ENCODE data around the gene VIPAS39. TPM values are rescaled to one million over a fixed set of nuclear protein-coding genes. Genes with fewer than 3 reads are reported as not detected.

VIPAS39 gene
- total and polyA plus RNA-seq, 2 of the 13 experiments (the other 11 are each of a cell fraction or from before 2014, with no cell fraction given) = 13.3 to 21.5 TPM

DNA sequence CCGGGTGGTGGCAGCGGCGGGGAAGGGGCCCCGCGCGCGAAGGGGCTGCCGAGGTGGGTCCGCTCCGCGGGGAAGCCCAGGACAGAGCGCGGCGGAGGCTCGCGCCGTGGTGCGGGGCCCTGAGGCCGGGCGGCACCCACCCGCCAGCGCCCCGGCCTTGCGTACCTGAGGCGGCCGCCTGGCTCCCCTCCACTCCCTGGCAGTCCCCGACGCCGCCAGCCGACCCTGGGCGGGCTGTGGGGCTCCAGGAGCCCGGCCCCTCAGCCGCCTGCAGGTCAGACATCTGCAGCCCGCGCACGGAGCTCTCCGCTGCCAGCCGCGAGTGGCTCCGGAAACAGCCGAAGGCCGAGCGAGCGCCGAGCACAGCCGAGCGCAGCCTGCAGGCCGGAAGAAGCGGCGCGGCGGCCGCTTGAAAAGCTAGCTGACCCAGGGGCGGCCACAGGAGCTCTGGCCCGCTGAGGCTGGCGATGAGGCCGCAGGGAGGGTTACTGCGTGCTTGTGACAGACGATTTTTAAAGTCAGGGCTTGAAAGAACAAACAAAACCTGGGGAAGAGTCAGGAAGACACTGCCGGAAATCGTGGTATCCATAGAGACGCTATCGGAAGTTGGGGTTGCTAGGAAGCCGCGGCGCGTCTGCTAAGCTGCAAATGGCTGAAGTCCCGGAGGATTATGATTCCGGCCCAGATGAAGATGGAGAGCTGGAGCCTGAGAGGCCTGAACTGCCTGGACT, 80.5 kb downstream of the VIPAS39 start, which contains the start of the genes SAMD15 and TMED8 (continued):
- TF ChIP-seq GFI1 (CRISPR knock-in tag; IDR thresholded peaks at IDR 0.05; ENCODE audit: borderline replicate concordance) (no peak), ZNF7 (CRISPR knock-in tag; IDR thresholded peaks at IDR 0.05) (no peak), ZNF33A (CRISPR knock-in tag; IDR thresholded peaks at IDR 0.05; ENCODE audit: borderline replicate concordance) (no peak), CCDC6 (CRISPR knock-in tag; IDR thresholded peaks at IDR 0.05) (no peak), SPEN (CRISPR knock-in tag; IDR thresholded peaks at IDR 0.05; ENCODE audit: low read depth) (peak; percentile 25; the same call in 1 of the 2 replicates), NR2F6 (IDR thresholded peaks at IDR 0.05) (no peak), NR2F6 (CRISPR knock-in tag; IDR thresholded peaks at IDR 0.05) (no peak), ZNF567 (CRISPR knock-in tag; IDR thresholded peaks at IDR 0.05; ENCODE audit: borderline replicate concordance) (0 out of 2 replicates have a peak, but pooled peaks have one; percentile 17), ZSCAN9 (CRISPR knock-in tag; IDR thresholded peaks at IDR 0.05; ENCODE audit: borderline replicate concordance) (no peak; the same call in 1 of the 2 replicates), ZNF562 (CRISPR knock-in tag; IDR thresholded peaks at IDR 0.05; ENCODE audit: borderline replicate concordance) (no peak), ZNF235 (CRISPR knock-in tag; IDR thresholded peaks at IDR 0.05; ENCODE audit: borderline replicate concordance) (0 out of 2 replicates have a peak, but pooled peaks have one; percentile 57), TEAD3 (CRISPR knock-in tag; optimal IDR thresholded peaks at IDR 0.05; ENCODE audit: borderline replicate concordance) (no peak), PCBP2 (optimal IDR thresholded peaks at IDR 0.05; ENCODE audit: low read depth, low read length, poor library complexity, severe bottlenecking) (no peak), MED13 (CRISPR knock-in tag; IDR thresholded peaks at IDR 0.05) (no peak), ETV5 (CRISPR knock-in tag; IDR thresholded peaks at IDR 0.05; ENCODE audit: borderline replicate concordance) (peak; percentile 85), RXRB (CRISPR knock-in tag; IDR thresholded peaks at IDR 0.05; ENCODE audit: borderline replicate concordance) (0 out of 2 replicates have a peak, but pooled peaks have one; percentile 7), MAFF (IDR thresholded peaks at IDR 0.05; ENCODE audit: low read depth, low read length) (no peak), RCOR2 (CRISPR knock-in tag; IDR thresholded peaks at IDR 0.05) (no peak)
- TF ChIP-seq, protein P1, sequence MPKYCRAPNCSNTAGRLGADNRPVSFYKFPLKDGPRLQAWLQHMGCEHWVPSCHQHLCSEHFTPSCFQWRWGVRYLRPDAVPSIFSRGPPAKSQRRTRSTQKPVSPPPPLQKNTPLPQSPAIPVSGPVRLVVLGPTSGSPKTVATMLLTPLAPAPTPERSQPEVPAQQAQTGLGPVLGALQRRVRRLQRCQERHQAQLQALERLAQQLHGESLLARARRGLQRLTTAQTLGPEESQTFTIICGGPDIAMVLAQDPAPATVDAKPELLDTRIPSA (CRISPR knock-in tag; IDR thresholded peaks at IDR 0.05; ENCODE audit: borderline replicate concordance) = no peak
- TF ChIP-seq, protein P2, sequence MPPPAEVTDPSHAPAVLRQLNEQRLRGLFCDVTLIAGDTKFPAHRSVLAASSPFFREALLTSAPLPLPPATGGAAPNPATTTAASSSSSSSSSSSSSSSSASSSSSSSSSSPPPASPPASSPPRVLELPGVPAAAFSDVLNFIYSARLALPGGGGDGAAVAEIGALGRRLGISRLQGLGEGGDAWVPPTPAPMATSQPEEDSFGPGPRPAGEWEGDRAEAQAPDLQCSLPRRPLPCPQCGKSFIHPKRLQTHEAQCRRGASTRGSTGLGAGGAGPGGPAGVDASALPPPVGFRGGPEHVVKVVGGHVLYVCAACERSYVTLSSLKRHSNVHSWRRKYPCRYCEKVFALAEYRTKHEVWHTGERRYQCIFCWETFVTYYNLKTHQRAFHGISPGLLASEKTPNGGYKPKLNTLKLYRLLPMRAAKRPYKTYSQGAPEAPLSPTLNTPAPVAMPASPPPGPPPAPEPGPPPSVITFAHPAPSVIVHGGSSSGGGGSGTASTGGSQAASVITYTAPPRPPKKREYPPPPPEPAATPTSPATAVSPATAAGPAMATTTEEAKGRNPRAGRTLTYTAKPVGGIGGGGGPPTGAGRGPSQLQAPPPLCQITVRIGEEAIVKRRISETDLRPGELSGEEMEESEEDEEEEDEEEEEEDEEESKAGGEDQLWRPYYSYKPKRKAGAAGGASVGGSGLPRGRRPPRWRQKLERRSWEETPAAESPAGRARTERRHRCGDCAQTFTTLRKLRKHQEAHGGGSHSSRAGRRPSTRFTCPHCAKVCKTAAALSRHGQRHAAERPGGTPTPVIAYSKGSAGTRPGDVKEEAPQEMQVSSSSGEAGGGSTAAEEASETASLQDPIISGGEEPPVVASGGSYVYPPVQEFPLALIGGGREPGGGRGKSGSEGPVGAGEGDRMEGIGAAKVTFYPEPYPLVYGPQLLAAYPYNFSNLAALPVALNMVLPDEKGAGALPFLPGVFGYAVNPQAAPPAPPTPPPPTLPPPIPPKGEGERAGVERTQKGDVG (CRISPR knock-in tag; IDR thresholded peaks at IDR 0.05; ENCODE audit: borderline replicate concordance) = no peak
- TF ChIP-seq, protein P3, sequence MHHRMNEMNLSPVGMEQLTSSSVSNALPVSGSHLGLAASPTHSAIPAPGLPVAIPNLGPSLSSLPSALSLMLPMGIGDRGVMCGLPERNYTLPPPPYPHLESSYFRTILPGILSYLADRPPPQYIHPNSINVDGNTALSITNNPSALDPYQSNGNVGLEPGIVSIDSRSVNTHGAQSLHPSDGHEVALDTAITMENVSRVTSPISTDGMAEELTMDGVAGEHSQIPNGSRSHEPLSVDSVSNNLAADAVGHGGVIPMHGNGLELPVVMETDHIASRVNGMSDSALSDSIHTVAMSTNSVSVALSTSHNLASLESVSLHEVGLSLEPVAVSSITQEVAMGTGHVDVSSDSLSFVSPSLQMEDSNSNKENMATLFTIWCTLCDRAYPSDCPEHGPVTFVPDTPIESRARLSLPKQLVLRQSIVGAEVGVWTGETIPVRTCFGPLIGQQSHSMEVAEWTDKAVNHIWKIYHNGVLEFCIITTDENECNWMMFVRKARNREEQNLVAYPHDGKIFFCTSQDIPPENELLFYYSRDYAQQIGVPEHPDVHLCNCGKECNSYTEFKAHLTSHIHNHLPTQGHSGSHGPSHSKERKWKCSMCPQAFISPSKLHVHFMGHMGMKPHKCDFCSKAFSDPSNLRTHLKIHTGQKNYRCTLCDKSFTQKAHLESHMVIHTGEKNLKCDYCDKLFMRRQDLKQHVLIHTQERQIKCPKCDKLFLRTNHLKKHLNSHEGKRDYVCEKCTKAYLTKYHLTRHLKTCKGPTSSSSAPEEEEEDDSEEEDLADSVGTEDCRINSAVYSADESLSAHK (CRISPR knock-in tag; IDR thresholded peaks at IDR 0.05; ENCODE audit: borderline replicate concordance) = no peak
- TF ChIP-seq, protein P4, sequence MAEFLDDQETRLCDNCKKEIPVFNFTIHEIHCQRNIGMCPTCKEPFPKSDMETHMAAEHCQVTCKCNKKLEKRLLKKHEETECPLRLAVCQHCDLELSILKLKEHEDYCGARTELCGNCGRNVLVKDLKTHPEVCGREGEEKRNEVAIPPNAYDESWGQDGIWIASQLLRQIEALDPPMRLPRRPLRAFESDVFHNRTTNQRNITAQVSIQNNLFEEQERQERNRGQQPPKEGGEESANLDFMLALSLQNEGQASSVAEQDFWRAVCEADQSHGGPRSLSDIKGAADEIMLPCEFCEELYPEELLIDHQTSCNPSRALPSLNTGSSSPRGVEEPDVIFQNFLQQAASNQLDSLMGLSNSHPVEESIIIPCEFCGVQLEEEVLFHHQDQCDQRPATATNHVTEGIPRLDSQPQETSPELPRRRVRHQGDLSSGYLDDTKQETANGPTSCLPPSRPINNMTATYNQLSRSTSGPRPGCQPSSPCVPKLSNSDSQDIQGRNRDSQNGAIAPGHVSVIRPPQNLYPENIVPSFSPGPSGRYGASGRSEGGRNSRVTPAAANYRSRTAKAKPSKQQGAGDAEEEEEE (CRISPR knock-in tag; IDR thresholded peaks at IDR 0.05; ENCODE audit: borderline replicate concordance) = no peak
